Esophagus muscularis mucosa (tissue), 4 donors: Measurements from ENCODE around the gene RERE.

Source experiments
- CTCF ChIP-seq, 3 experiments: fragments of 200-600 bp in 2 of 3; fragments of 450-650 bp in 1 of 3; sonication (generic) in 2 of 3; IDR thresholded peaks; one replicate each; pipeline ENCODE4 v1.5.1; 2017 to 2019; ENCODE audit warnings: antibody characterized with exemption in 3 of 3, mild to moderate bottlenecking in 2 of 3, moderate library complexity in 1 of 3
- EP300 ChIP-seq: sonication (generic); formaldehyde crosslinking; IDR thresholded peaks from one replicate; pipeline ENCODE4 v1.6.1; 2017; ENCODE audit warnings: antibody characterized with exemption
- POLR2A ChIP-seq: fragments of 450-650 bp; IDR thresholded peaks from one replicate; pipeline ENCODE4 v1.6.1; 2017; ENCODE audit warnings: antibody characterized with exemption, moderate library complexity, mild to moderate bottlenecking, low read depth
- POLR2AphosphoS5 ChIP-seq, 2 donors: sonication (generic); formaldehyde crosslinking; IDR thresholded peaks; one replicate each; pipeline ENCODE4 v1.6.1; 2017; ENCODE audit warnings: antibody characterized with exemption in 2 of 2

- TF ChIP-seq POLR2AphosphoS5 (IDR thresholded peaks at IDR 0.05): peak; percentile 14 to 78
- peak in 1 of 3 experiments; percentile 28 for TF ChIP-seq CTCF (IDR thresholded peaks at IDR 0.05)
- no peak for TF ChIP-seq POLR2A
- TF ChIP-seq EP300: no peak
Observed at GRCh38 chr1:8423692-8424538, 393.5 kb downstream of the RERE start.
